ENCODE data around the gene BTN1A1.

DNA sequence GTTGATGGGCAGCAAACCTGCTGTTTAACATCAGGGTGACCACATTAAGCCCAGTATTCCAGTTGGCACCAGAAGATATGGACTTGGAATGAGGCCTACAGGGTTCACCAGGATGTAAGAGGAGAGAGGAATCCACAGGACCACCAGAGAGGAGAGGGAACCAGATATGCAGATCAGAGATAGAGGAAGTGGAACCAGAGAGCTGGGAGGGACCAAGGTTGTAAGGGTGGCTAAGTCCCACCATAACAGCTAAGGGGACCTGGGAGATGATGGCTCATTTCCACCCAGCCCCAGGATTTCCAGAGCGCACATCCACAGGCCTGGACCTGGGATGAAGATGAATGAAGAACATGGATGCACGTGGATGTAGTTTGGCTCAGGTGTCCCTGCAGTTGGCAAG, 31.3 kb upstream of the BTN1A1 start:
- TF ChIP-seq CTCF (IDR thresholded peaks at IDR 0.05) (no peak), POLR2A (IDR thresholded peaks at IDR 0.05) (no peak)
